ENCODE measurements around the gene LCN1. TPM values are rescaled to one million over a fixed set of nuclear protein-coding genes. Genes with fewer than 3 reads are reported as not detected.
A peak's percentile ranks its signal among the peaks of the same experiment; 100 is the strongest.

Gene LCN1
- total RNA-seq, 5 donors from 2014 or later (not counting 1 experiment from before 2014, with no cell fraction given), result not detected

DNA sequence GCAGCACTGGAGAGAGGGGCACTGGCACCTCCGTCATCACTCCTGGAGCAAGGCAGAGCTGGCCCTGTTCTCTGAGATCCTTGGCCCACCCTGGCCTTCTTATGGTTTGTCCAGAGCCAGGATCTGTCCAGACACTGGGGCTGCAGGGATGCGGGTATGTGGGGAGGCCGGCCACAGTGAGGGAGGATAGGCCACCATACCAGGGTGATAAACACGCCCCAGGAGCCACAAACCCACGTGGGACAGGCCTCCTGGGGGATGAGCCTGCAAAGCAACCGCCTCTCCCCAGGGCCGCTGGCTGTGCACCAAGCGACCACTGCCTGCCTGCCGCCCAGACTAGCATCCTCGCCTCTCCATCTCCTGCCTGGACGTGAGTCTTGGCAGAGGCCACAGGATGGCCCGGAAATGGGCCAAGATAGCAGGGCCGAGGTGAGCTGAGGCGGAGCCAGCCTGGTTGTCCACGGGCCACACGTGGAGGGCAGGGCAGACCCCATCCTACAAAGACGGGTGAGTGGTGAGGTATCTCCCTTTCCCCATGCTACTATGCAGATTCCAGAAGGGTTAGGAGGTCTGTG is 29.2 kb downstream of the LCN1 start:
- Mint-ChIP-seq H3K9me3 (no peaks in the 10 kb centered on the region), H3K27ac (no peak overlapping the region), H3K27me3 (peaks cover 3 to 4% of the 10 kb centered on the region in 2 donors), H3K36me3 (no peaks in the 10 kb centered on the region), H3K4me3 (no peak overlapping the region), H3K4me1 (no peaks in the 10 kb centered on the region)
- no peak for DNase-seq
- no peak for ATAC-seq (replicated peaks in 1 of 4)
- WGBS (ENCODE audit: insufficient coverage), result 69% methylated on average over 7 of the region's 17 CpGs
- Histone ChIP-seq H3K4me1 (ENCODE audit: control insufficient read depth in 1 of 2, extremely low read depth in 1 of 2, insufficient read depth in 2 of 2, low read length in 2 of 2) (no peaks in the 10 kb centered on the region), H3K36me3 (ENCODE audit: control insufficient read depth in 2 of 2, extremely low read depth in 1 of 2, insufficient read depth in 1 of 2, low read length in 1 of 2) (no peaks in the 10 kb centered on the region), H3K4me3 (ENCODE audit: control insufficient read depth in 1 of 2, extremely low read depth in 1 of 2, low read length in 1 of 2) (no peak overlapping the region), H3K9me3 (no peaks in the 10 kb centered on the region), H3K27ac (ENCODE audit: low read length) (no peak overlapping the region), H3K27me3 (replicated peaks in 1 of 2; ENCODE audit: control insufficient read depth in 2 of 2, extremely low read depth in 1 of 2, insufficient read depth in 2 of 2, low read length in 1 of 2) (peaks cover 0 to 32% of the 10 kb centered on the region in 2 experiments)
- ChIA-PET CTCF (no interaction called here), POLR2A (no interaction called here)

DNA sequence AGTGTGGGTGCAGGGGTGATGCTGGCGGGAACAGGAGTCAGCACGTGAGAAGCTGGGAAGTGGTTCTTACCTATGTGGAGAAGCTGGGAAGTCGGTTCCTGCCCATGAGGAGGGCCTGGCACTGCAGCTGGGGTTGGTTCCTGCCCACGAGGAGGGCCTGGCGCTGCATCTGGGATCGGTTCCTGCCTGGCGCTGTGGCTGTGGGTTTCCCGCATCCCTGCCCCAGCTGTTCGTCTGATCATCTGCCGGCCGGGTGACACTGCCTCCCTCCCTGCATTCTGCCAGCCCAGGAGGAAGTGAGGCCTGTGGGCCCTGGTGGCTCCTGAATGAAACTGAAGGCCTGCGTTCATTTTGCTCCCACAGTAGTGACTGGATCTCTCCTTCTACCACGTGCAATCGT is 29.8 kb downstream of the LCN1 start:
- Mint-ChIP-seq H3K4me1 (no peaks in the 10 kb centered on the region), H3K27me3 (peaks cover 3 to 4% of the 10 kb centered on the region in 2 donors), H3K27ac (no peak overlapping the region), H3K36me3 (no peaks in the 10 kb centered on the region), H3K4me3 (no peak overlapping the region), H3K9me3 (no peaks in the 10 kb centered on the region)
- CTCF ChIA-PET, result no interaction called here
- POLR2A ChIA-PET, result no interaction called here
- WGBS (ENCODE audit: insufficient coverage), result 30% methylated on average over 12 of the region's 14 CpGs
- H3K9me3 ChIP-seq, result no peaks in the 10 kb centered on the region
- DNase-seq (peak in 1 of 35 experiments; percentile 4), ATAC-seq (replicated peaks in 1 of 4) (no peak)
- no peak overlapping the region for H3K27ac ChIP-seq (ENCODE audit: low read length)
- no peak overlapping the region for H3K4me3 ChIP-seq (ENCODE audit: control insufficient read depth in 1 of 2, extremely low read depth in 1 of 2, low read length in 1 of 2)
- peaks cover 0 to 33% of the 10 kb centered on the region in 2 experiments for H3K27me3 ChIP-seq (replicated peaks in 1 of 2; ENCODE audit: control insufficient read depth in 2 of 2, extremely low read depth in 1 of 2, insufficient read depth in 2 of 2, low read length in 1 of 2)
- H3K36me3 ChIP-seq (ENCODE audit: control insufficient read depth in 2 of 2, extremely low read depth in 1 of 2, insufficient read depth in 1 of 2, low read length in 1 of 2), result no peaks in the 10 kb centered on the region
- no peaks in the 10 kb centered on the region for H3K4me1 ChIP-seq (ENCODE audit: control insufficient read depth in 1 of 2, extremely low read depth in 1 of 2, insufficient read depth in 2 of 2, low read length in 2 of 2)

DNA sequence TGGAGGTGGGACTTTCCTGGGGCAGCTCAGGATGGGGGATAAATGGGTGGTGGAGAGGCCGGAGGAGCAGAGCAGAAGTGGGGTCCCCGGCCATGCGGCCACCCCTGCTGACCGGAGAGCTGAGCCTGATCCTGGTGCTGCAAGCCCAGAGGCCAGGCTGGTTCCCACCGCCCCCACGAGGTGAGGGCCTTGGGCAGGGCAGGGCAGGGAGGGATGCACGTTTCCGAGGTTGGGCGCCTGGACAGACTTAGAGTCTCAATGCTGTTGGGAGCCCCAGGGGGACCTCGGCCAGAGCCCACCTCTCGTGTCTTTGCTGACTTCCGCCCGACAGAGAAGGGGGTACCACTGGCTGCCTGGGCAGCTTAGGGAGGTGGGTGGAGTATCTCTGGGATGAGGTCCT is 30.2 kb downstream of the LCN1 start:
- H3K4me3 ChIP-seq (ENCODE audit: control insufficient read depth in 1 of 2, extremely low read depth in 1 of 2, low read length in 1 of 2), result no peak overlapping the region
- H3K9me3 ChIP-seq, result no peaks in the 10 kb centered on the region
- 93% methylated on average over 9 of the region's 13 CpGs for WGBS (ENCODE audit: insufficient coverage)
- H3K27me3 ChIP-seq (replicated peaks in 1 of 2; ENCODE audit: control insufficient read depth in 2 of 2, extremely low read depth in 1 of 2, insufficient read depth in 2 of 2, low read length in 1 of 2), result peaks cover 0 to 33% of the 10 kb centered on the region in 2 experiments
- CTCF ChIA-PET, result no interaction called here
- no peak overlapping the region for H3K27ac Mint-ChIP-seq
- no peaks in the 10 kb centered on the region for H3K36me3 Mint-ChIP-seq
- no peaks in the 10 kb centered on the region for H3K9me3 Mint-ChIP-seq
- ATAC-seq (replicated peaks in 1 of 4) (no peak), DNase-seq (no peak)
- H3K27ac ChIP-seq (ENCODE audit: low read length), result no peak overlapping the region
- POLR2A ChIA-PET, result no interaction called here
- no peak overlapping the region for H3K4me3 Mint-ChIP-seq
- no peaks in the 10 kb centered on the region for H3K36me3 ChIP-seq (ENCODE audit: control insufficient read depth in 2 of 2, extremely low read depth in 1 of 2, insufficient read depth in 1 of 2, low read length in 1 of 2)
- H3K4me1 Mint-ChIP-seq, result no peaks in the 10 kb centered on the region
- no peaks in the 10 kb centered on the region for H3K4me1 ChIP-seq (ENCODE audit: control insufficient read depth in 1 of 2, extremely low read depth in 1 of 2, insufficient read depth in 2 of 2, low read length in 2 of 2)
- peaks cover 3 to 4% of the 10 kb centered on the region in 2 donors for H3K27me3 Mint-ChIP-seq

DNA sequence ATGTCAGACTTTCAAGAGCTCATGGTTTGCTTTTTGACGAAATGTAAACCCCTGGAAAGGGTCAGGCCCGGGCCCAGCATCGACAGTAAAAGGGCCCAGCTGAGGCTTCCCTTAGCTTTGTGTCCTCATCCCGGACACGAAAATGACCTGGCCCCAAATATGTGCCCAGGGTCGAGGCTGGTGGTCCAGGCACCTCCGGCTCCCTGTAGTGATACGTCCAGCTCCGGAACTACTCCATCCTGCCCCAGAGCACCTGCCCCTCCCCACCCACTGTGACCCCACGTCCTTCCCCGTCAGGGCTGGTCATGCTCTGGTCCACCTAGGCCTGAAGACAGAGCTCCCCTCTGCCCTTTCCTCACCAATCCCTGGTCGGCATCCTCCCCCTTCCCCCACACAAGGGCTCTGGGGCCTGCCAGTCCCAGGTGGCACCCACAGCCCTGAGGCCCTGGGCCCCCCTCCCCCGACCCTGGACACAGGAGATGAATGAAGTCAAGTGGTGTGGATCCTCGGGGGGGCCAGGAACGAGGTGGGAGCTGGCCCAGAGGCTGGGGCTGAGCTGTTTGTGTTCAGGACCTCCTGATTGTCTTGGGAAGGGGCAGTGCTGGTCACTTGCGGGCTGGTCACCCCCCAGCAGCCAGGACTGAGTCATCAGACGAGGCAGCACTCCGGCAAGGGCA is 30.9 kb downstream of the LCN1 start:
- H3K9me3 Mint-ChIP-seq, result no peaks in the 10 kb centered on the region
- H3K36me3 Mint-ChIP-seq, result no peaks in the 10 kb centered on the region
- no peak overlapping the region for H3K27ac ChIP-seq (ENCODE audit: low read length)
- no peaks in the 10 kb centered on the region for H3K4me1 Mint-ChIP-seq
- no peak overlapping the region for H3K27ac Mint-ChIP-seq
- ATAC-seq (replicated peaks in 1 of 4), result no peak
- no peaks in the 10 kb centered on the region for H3K36me3 ChIP-seq (ENCODE audit: control insufficient read depth in 2 of 2, extremely low read depth in 1 of 2, insufficient read depth in 1 of 2, low read length in 1 of 2)
- H3K4me3 ChIP-seq (ENCODE audit: control insufficient read depth in 1 of 2, extremely low read depth in 1 of 2, low read length in 1 of 2), result no peak overlapping the region
- H3K27me3 Mint-ChIP-seq, result peaks cover 3 to 4% of the 10 kb centered on the region in 2 donors
- H3K9me3 ChIP-seq, result no peaks in the 10 kb centered on the region
- CTCF ChIA-PET, result no interaction called here
- no peak overlapping the region for H3K4me3 Mint-ChIP-seq
- DNase-seq, result no peak
- 83% methylated on average over 17 of the region's 18 CpGs for WGBS (ENCODE audit: insufficient coverage)
- POLR2A ChIA-PET, result no interaction called here
- peaks cover 0 to 33% of the 10 kb centered on the region in 2 experiments for H3K27me3 ChIP-seq (replicated peaks in 1 of 2; ENCODE audit: control insufficient read depth in 2 of 2, extremely low read depth in 1 of 2, insufficient read depth in 2 of 2, low read length in 1 of 2)
- H3K4me1 ChIP-seq (ENCODE audit: control insufficient read depth in 1 of 2, extremely low read depth in 1 of 2, insufficient read depth in 2 of 2, low read length in 2 of 2), result no peaks in the 10 kb centered on the region

DNA sequence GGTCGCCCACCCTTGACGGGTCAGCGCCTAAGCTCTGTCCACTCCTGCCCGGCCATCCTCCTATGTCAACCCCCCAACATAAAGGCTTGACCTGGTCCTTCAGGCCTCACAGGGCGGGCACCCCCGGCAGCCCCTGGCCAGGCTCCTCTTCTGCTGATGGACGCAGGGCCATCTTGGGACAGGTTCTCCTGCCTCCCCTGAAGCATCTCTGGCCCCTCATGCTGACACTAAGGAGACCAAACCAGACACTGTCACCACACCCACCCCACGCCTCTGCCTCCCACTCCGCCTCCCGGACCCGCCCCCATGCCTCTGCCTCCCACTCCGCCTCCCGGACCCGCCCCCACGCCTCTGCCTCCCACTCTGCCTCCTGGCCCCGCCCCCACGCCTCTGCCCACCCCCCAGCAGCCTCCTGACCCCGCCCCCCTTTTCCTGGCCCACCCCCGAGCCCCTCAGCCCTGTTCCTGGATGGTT is 31.5 kb downstream of the LCN1 start:
- Mint-ChIP-seq H3K9me3 (no peaks in the 10 kb centered on the region), H3K27me3 (peaks cover 3 to 4% of the 10 kb centered on the region in 2 donors), H3K4me3 (no peak overlapping the region), H3K4me1 (no peaks in the 10 kb centered on the region), H3K27ac (no peak overlapping the region), H3K36me3 (no peaks in the 10 kb centered on the region)
- ChIA-PET CTCF (no interaction called here), POLR2A (no interaction called here)
- ATAC-seq (replicated peaks in 1 of 4) (no peak), DNase-seq (no peak)
- Histone ChIP-seq H3K27me3 (replicated peaks in 1 of 2; ENCODE audit: control insufficient read depth in 2 of 2, extremely low read depth in 1 of 2, insufficient read depth in 2 of 2, low read length in 1 of 2) (peaks cover 0 to 27% of the 10 kb centered on the region in 2 experiments), H3K4me3 (ENCODE audit: control insufficient read depth in 1 of 2, extremely low read depth in 1 of 2, low read length in 1 of 2) (no peak overlapping the region), H3K9me3 (no peaks in the 10 kb centered on the region), H3K27ac (ENCODE audit: low read length) (no peak overlapping the region), H3K4me1 (ENCODE audit: control insufficient read depth in 1 of 2, extremely low read depth in 1 of 2, insufficient read depth in 2 of 2, low read length in 2 of 2) (no peaks in the 10 kb centered on the region), H3K36me3 (ENCODE audit: control insufficient read depth in 2 of 2, extremely low read depth in 1 of 2, insufficient read depth in 1 of 2, low read length in 1 of 2) (no peaks in the 10 kb centered on the region)
- 92% methylated on average over 8 of the region's 19 CpGs for WGBS (ENCODE audit: insufficient coverage)

DNA sequence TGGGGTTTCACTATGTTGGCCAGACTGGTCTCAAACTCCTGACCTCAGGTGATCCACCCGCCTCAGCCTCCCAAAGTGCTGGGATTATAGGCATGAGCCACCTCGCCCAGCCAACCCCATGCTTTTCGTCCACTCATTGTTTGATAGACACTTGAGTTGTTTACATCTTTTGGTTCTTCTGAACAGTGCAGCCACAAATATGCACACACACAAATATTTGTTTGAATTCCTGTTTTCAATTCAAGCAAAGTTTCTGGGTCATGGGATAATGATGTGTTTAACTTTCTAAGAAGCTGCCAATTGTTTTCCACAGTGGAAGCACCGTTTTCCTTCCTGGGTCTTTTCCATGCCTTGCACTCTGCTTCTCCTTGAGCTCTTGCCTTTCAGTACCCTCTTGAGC is 33.5 kb downstream of the LCN1 start:
- POLR2A ChIA-PET, result no interaction called here
- no peak for ATAC-seq (replicated peaks in 1 of 4)

More for the DNA sequence above, 33.5 kb downstream of the LCN1 start:
- WGBS (ENCODE audit: insufficient coverage), result 73% methylated on average over 3 of the region's 4 CpGs
- Histone ChIP-seq H3K9me3 (no peaks in the 10 kb centered on the region), H3K4me1 (ENCODE audit: control insufficient read depth in 1 of 2, extremely low read depth in 1 of 2, insufficient read depth in 2 of 2, low read length in 2 of 2) (no peaks in the 10 kb centered on the region), H3K27me3 (replicated peaks in 1 of 2; ENCODE audit: control insufficient read depth in 2 of 2, extremely low read depth in 1 of 2, insufficient read depth in 2 of 2, low read length in 1 of 2) (peaks cover 0 to 27% of the 10 kb centered on the region in 2 experiments), H3K4me3 (ENCODE audit: control insufficient read depth in 1 of 2, extremely low read depth in 1 of 2, low read length in 1 of 2) (no peak overlapping the region), H3K27ac (ENCODE audit: low read length) (no peak overlapping the region), H3K36me3 (ENCODE audit: control insufficient read depth in 2 of 2, extremely low read depth in 1 of 2, insufficient read depth in 1 of 2, low read length in 1 of 2) (no peaks in the 10 kb centered on the region)
- Mint-ChIP-seq H3K27ac (no peak overlapping the region), H3K27me3 (peaks cover 7 to 15% of the 10 kb centered on the region in 2 donors), H3K4me3 (no peak overlapping the region), H3K9me3 (no peaks in the 10 kb centered on the region), H3K4me1 (no peaks in the 10 kb centered on the region), H3K36me3 (no peaks in the 10 kb centered on the region)
- CTCF ChIA-PET, result no interaction called here
- no peak for DNase-seq
